Inflammatory macrophage treated with lipopolysaccharide for 1 hour (primary cell): Measurements from ENCODE around the gene BICD1.

ENCODE experiments used
- DNase-seq, 2 donors: peaks; one replicate each; pipeline ENCODE4 v3.0.0-alpha.2; 2020 to 2022

Gene BICD1

GRCh38 chr12:32104572-32105355 is 1.9 kb upstream of the BICD1 start:
- no peak for DNase-seq

- no peak for DNase-seq
Measured at GRCh38 chr12:32105986-32106516, 596 bp upstream of the BICD1 start.

- peak; percentile 23 to 33 for DNase-seq
Measured at GRCh38 chr12:32107359-32108267, 966 bp downstream of the BICD1 start.

GRCh38 chr12:32108787-32109186 is 2.1 kb downstream of the BICD1 start:
- DNase-seq, result no peak

- DNase-seq, result no peak
Measured at GRCh38 chr12:32110417-32110816, 3.8 kb downstream of the BICD1 start.

- no peak for DNase-seq
Measured at GRCh38 chr12:32110942-32111341, 4.3 kb downstream of the BICD1 start.

GRCh38 chr12:32115404-32116104 is 8.9 kb downstream of the BICD1 start:
- peak; percentile 34 to 53 for DNase-seq

- DNase-seq, result no peak
Measured at GRCh38 chr12:32116897-32117296, 10.2 kb downstream of the BICD1 start.

- no peak for DNase-seq
Measured at GRCh38 chr12:32117316-32117715, 10.7 kb downstream of the BICD1 start.

- no peak for DNase-seq
Measured at GRCh38 chr12:32118806-32119205, 12.2 kb downstream of the BICD1 start.

- DNase-seq, result no peak
Measured at GRCh38 chr12:32120419-32120818, 13.8 kb downstream of the BICD1 start.

- DNase-seq, result no peak
Measured at GRCh38 chr12:32124637-32125036, 18.0 kb downstream of the BICD1 start.

GRCh38 chr12:32125455-32126084 is 18.9 kb downstream of the BICD1 start:
- no peak for DNase-seq

GRCh38 chr12:32126720-32127119 is 20.1 kb downstream of the BICD1 start:
- DNase-seq, result no peak

- DNase-seq, result no peak
Measured at GRCh38 chr12:32131666-32132065, 25.0 kb downstream of the BICD1 start.

- DNase-seq, result no peak
Measured at GRCh38 chr12:32134101-32134888, 27.6 kb downstream of the BICD1 start.

GRCh38 chr12:32135967-32136366 is 29.3 kb downstream of the BICD1 start:
- no peak for DNase-seq

- no peak for DNase-seq
Measured at GRCh38 chr12:32136404-32136803, 29.8 kb downstream of the BICD1 start.

- peak; percentile 65 to 68 for DNase-seq
Measured at GRCh38 chr12:32139064-32139421, 32.4 kb downstream of the BICD1 start.

- DNase-seq, result no peak
Measured at GRCh38 chr12:32140877-32141276, 34.2 kb downstream of the BICD1 start.

GRCh38 chr12:32145096-32145495 is 38.4 kb downstream of the BICD1 start:
- DNase-seq, result no peak
